AG04450 (cell line): ENCODE data around the gene MLLT10. TPM values are rescaled to one million over a fixed set of nuclear protein-coding genes. Genes with fewer than 3 reads are reported as not detected.

Experiments used
- CTCF ChIA-PET: fragments of 300-600, 350-600 bp; formaldehyde crosslinking; extraction: SDS; loops from one replicate; lab custom pipeline; 2022; ENCODE audit warnings: antibody characterized with exemption, inconsistent platforms; lab: Charles Lee
- POLR2A ChIA-PET: fragments of 350-600 bp; formaldehyde crosslinking; extraction: SDS; loops from one replicate; lab custom pipeline; 2021; ENCODE audit warnings: antibody characterized with exemption, inconsistent platforms; lab: Yijun Ruan, JAX
- DNase-seq: peaks from one replicate; pipeline ENCODE4 v3.0.0-alpha.2; 2011; ENCODE audit warnings: low read depth, low spot score
- H3K27ac ChIP-seq: one replicate; pipeline ENCODE4 v1.5.1; 2012; ENCODE audit warnings: low read depth, low read length, control low read depth
- H3K27me3 ChIP-seq: one replicate; pipeline ENCODE4 v1.6.0; 2012; ENCODE audit warnings: low read length; ENCODE audit not compliant: control insufficient read depth, insufficient read depth
- H3K4me3 ChIP-seq: 2 replicates; pipeline ENCODE4 v1.5.1; 2011; ENCODE audit warnings: mild to moderate bottlenecking, low read depth, low read length, control low read depth
- H3K9me3 ChIP-seq: 2 replicates; pipeline ENCODE4 v1.5.1; 2012; ENCODE audit warnings: low read length; ENCODE audit not compliant: control insufficient read depth, insufficient read depth
- CTCF ChIP-seq: IDR thresholded peaks from 2 replicates; pipeline ENCODE4 v1.5.1; 2011; ENCODE audit warnings: low read depth, low read length, control low read depth, inconsistent platforms
- polyA plus RNA-seq: library from polyadenylated mRNA; depleted of rRNA; stranded (reverse); fragments of >200 nt; gene quantifications from 2 replicates; pipeline ENCODE4 v1.2.3, GENCODE V29; 2011

The MLLT10 gene
- polyA plus RNA-seq, 1 experiment, result 41.0 TPM

- Histone ChIP-seq H3K27me3 (no peaks in the 10 kb centered on the region), H3K27ac (no peak overlapping the region), H3K9me3 (peaks cover 11% of the 10 kb centered on the region), H3K4me3 (no peak overlapping the region)
- no peak for TF ChIP-seq CTCF
- POLR2A ChIA-PET, result no interaction called here
- CTCF ChIA-PET, result no interaction called here
- DNase-seq, result no peak
These were observed 30.5 kb upstream of the MLLT10 start for GRCh38 chr10:21503542-21503941.

- CTCF ChIA-PET, result interaction anchor here (0.6 to 1.0 kb wide), 2 partner anchors 227 kb away, joined by 3 read pairs; no protein-coding TSS in a partner anchor
- POLR2A ChIA-PET, result no interaction called here
These were observed 28.2 kb upstream of the MLLT10 start for GRCh38 chr10:21505711-21506278.

GRCh38 chr10:21506351-21506750, 27.7 kb upstream of the MLLT10 start:
- Histone ChIP-seq H3K9me3 (peaks cover 4% of the 10 kb centered on the region; the same call in 1 of the 2 replicates), H3K27me3 (no peaks in the 10 kb centered on the region), H3K27ac (no peak overlapping the region), H3K4me3 (no peak overlapping the region)
- ChIA-PET CTCF (interaction anchor here (1.0 kb wide), 1 partner anchor 227 kb away, joined by 3 read pairs; no protein-coding TSS in a partner anchor), POLR2A (no interaction called here)
- no peak for TF ChIP-seq CTCF
- no peak for DNase-seq

More at GRCh38 chr10:21505711-21506278, 28.2 kb upstream of the MLLT10 start:
- H3K9me3 ChIP-seq, result peaks cover 4% of the 10 kb centered on the region; the same call in 1 of the 2 replicates
- H3K27ac ChIP-seq, result no peak overlapping the region
- no peak overlapping the region for H3K4me3 ChIP-seq
- no peak for DNase-seq
- H3K27me3 ChIP-seq, result no peaks in the 10 kb centered on the region
- no peak for TF ChIP-seq CTCF

- CTCF ChIA-PET, result no interaction called here
- no peak for TF ChIP-seq CTCF
These were observed 26.9 kb upstream of the MLLT10 start for GRCh38 chr10:21507150-21507549.

GRCh38 chr10:21508706-21509331, 25.2 kb upstream of the MLLT10 start:
- Histone ChIP-seq H3K4me3 (no peak overlapping the region), H3K27me3 (no peaks in the 10 kb centered on the region), H3K9me3 (peaks cover 4% of the 10 kb centered on the region; the same call in 1 of the 2 replicates), H3K27ac (no peak overlapping the region)
- no peak for DNase-seq
- CTCF ChIA-PET, result interaction anchor here (0.6 to 1.4 kb wide), 3 partner anchors 13 to 66 kb away, joined by 3 to 6 read pairs (median 4); no protein-coding TSS in a partner anchor
- POLR2A ChIA-PET, result no interaction called here
- no peak for TF ChIP-seq CTCF

More at GRCh38 chr10:21507150-21507549, 26.9 kb upstream of the MLLT10 start:
- Histone ChIP-seq H3K27ac (no peak overlapping the region), H3K27me3 (no peaks in the 10 kb centered on the region), H3K9me3 (peaks cover 4% of the 10 kb centered on the region; the same call in 1 of the 2 replicates), H3K4me3 (no peak overlapping the region)
- POLR2A ChIA-PET, result no interaction called here
- no peak for DNase-seq
